Small intestine (tissue), 7 donors: ENCODE measurements around the gene AOPEP. TPM values are rescaled to one million over a fixed set of nuclear protein-coding genes. Genes with fewer than 3 reads are reported as not detected.

Source experiments
- DNase-seq, 2 donors: peaks; one replicate each; pipeline versions ENCODE4 v3.0.0 to v3.0.0-alpha.2; 2013
- FAIRE-seq: peaks from 2 replicates; lab custom pipeline; 2012; peaks lifted over from hg19 to GRCh38; lab: Jason Lieb, UNC
- H3K27ac ChIP-seq, 3 donors: one replicate each; pipeline ENCODE4 v1.5.1; 2013; ENCODE audit warnings: low read length in 2 of 3, mild to moderate bottlenecking in 2 of 3, control low read depth in 1 of 3, inconsistent platforms in 1 of 3, low read depth in 1 of 3, moderate library complexity in 1 of 3
- H3K27me3 ChIP-seq, 3 donors: one replicate each; pipeline ENCODE4 v1.6.1; 2013; ENCODE audit warnings: low read length in 3 of 3, inconsistent platforms in 1 of 3; ENCODE audit not compliant: control insufficient read depth in 3 of 3, insufficient read depth in 3 of 3
- H3K36me3 ChIP-seq, 3 donors: one replicate each; pipeline ENCODE4 v1.6.1; 2013; ENCODE audit warnings: low read length in 3 of 3, inconsistent platforms in 1 of 3, low read depth in 1 of 3, mild to moderate bottlenecking in 1 of 3, moderate library complexity in 1 of 3; ENCODE audit not compliant: control insufficient read depth in 3 of 3, insufficient read depth in 2 of 3
- H3K4me1 ChIP-seq, 3 donors: one replicate each; pipeline ENCODE4 v1.6.1; 2013; ENCODE audit warnings: low read length in 2 of 3, inconsistent platforms in 1 of 3, low read depth in 1 of 3, mild to moderate bottlenecking in 1 of 3, moderate library complexity in 1 of 3; ENCODE audit not compliant: control insufficient read depth in 3 of 3, insufficient read depth in 2 of 3
- H3K4me3 ChIP-seq, 3 donors: one replicate each; pipeline ENCODE4 v1.5.1; 2013; ENCODE audit warnings: low read length in 3 of 3, control low read depth in 1 of 3, inconsistent platforms in 1 of 3, low read depth in 1 of 3, mild to moderate bottlenecking in 1 of 3, moderate library complexity in 1 of 3
- H3K9me3 ChIP-seq, 2 donors: one replicate each; pipeline ENCODE4 v1.6.1; 2013; ENCODE audit warnings: low read depth in 1 of 2, low read length in 1 of 2; ENCODE audit not compliant: control insufficient read depth in 2 of 2, insufficient read depth in 1 of 2
- WGBS, 3 donors: extraction: QIAGEN DNeasy Blood & Tissue Kit; methylation state at CpG; one replicate each; pipeline ENCODE4 v1.1.7; 2013; 5-methylcytosine and 5-hydroxymethylcytosine counted together
- polyA plus RNA-seq, 4 donors: library from polyadenylated mRNA; stranded (reverse) in 3 of 4; unstranded in 1 of 4; fragments of 200-250 nt in 3 of 4; fragments of 120-200 nt in 1 of 4; gene quantifications; one replicate each; pipeline versions ENCODE4 v1.2.1 to v1.2.3, GENCODE V29; 2013
- donor health status: healthy with polysubstance abuse.
- donor health status: control.
- donor health status: control.
- donor health status: Bipolar disorder and iron deficiency.
- donor health status: healthy.

AOPEP gene
- polyA plus RNA-seq, 4 donors = 26.3 to 34.7 (median 28.4) TPM

GRCh38 chr9:95107976-95108375, 381.5 kb downstream of the AOPEP start:
- peaks cover 4 to 75% (median 7%) of the 10 kb centered on the region in 3 donors for H3K36me3 ChIP-seq
- H3K27me3 ChIP-seq = no peaks in the 10 kb centered on the region
- peak overlapping the region in 1 of 3 donors; percentile 2 for H3K27ac ChIP-seq
- 88 to 95% (median 93%) methylated on average over 14 of the region's 14 CpGs for WGBS, 3 donors
- peaks cover 0 to under 1% (median 0%) of the 10 kb centered on the region in 3 donors for H3K4me1 ChIP-seq
- FAIRE-seq = no peak
- H3K4me3 ChIP-seq = no peak overlapping the region
- DNase-seq = no peak
- H3K9me3 ChIP-seq = no peaks in the 10 kb centered on the region

GRCh38 chr9:95108777-95109176, 382.3 kb downstream of the AOPEP start:
- Histone ChIP-seq H3K27ac (no peak overlapping the region), H3K9me3 (no peaks in the 10 kb centered on the region), H3K27me3 (no peaks in the 10 kb centered on the region), H3K4me3 (no peak overlapping the region), H3K36me3 (peaks cover 4 to 72% (median 8%) of the 10 kb centered on the region in 3 donors), H3K4me1 (no peaks in the 10 kb centered on the region)
- 95 to 99% (median 96%) methylated on average over 5 of the region's 5 CpGs for WGBS, 3 donors
- no peak for FAIRE-seq
- DNase-seq = no peak

GRCh38 chr9:95109456-95109855, 383.0 kb downstream of the AOPEP start:
- H3K4me1 ChIP-seq = no peaks in the 10 kb centered on the region
- no peak overlapping the region for H3K27ac ChIP-seq
- no peak for FAIRE-seq
- WGBS, 3 donors = 80 to 88% (median 86%) methylated on average over 8 of the region's 8 CpGs
- H3K27me3 ChIP-seq = no peaks in the 10 kb centered on the region
- H3K9me3 ChIP-seq = no peaks in the 10 kb centered on the region
- peaks cover 4 to 72% (median 8%) of the 10 kb centered on the region in 3 donors for H3K36me3 ChIP-seq
- no peak overlapping the region for H3K4me3 ChIP-seq
- DNase-seq = no peak

GRCh38 chr9:95110921-95111525, 384.5 kb downstream of the AOPEP start:
- Histone ChIP-seq H3K9me3 (no peaks in the 10 kb centered on the region), H3K36me3 (peaks cover 4 to 65% (median 5%) of the 10 kb centered on the region in 3 donors), H3K4me1 (no peaks in the 10 kb centered on the region), H3K27ac (no peak overlapping the region), H3K4me3 (no peak overlapping the region), H3K27me3 (no peaks in the 10 kb centered on the region)
- WGBS, 3 donors = 76 to 93% (median 86%) methylated on average over 14 of the region's 14 CpGs
- no peak for DNase-seq
- no peak for FAIRE-seq

- WGBS, 3 donors = 94 to 95% (median 95%) methylated on average over 11 of the region's 11 CpGs
- DNase-seq = no peak
- no peak overlapping the region for H3K27ac ChIP-seq
- FAIRE-seq = no peak
- no peak overlapping the region for H3K4me3 ChIP-seq
- H3K9me3 ChIP-seq = no peaks in the 10 kb centered on the region
- H3K36me3 ChIP-seq = peaks cover 4 to 65% (median 4%) of the 10 kb centered on the region in 3 donors
- no peaks in the 10 kb centered on the region for H3K27me3 ChIP-seq
- H3K4me1 ChIP-seq = no peaks in the 10 kb centered on the region
Measured at GRCh38 chr9:95111716-95112115, 385.2 kb downstream of the AOPEP start.

- no peak for FAIRE-seq
- Histone ChIP-seq H3K4me3 (no peak overlapping the region), H3K27ac (no peak overlapping the region), H3K4me1 (no peaks in the 10 kb centered on the region), H3K36me3 (peaks cover 0 to 56% (median 3%) of the 10 kb centered on the region in 3 donors), H3K27me3 (no peaks in the 10 kb centered on the region), H3K9me3 (no peaks in the 10 kb centered on the region)
- DNase-seq = no peak
- WGBS, 3 donors = 92 to 95% (median 93%) methylated on average over 12 of the region's 12 CpGs
Measured at GRCh38 chr9:95112436-95113280, 386.2 kb downstream of the AOPEP start.

GRCh38 chr9:95115104-95115503, 388.6 kb downstream of the AOPEP start:
- 96 to 98% (median 97%) methylated on average over 6 of the region's 6 CpGs for WGBS, 3 donors
- DNase-seq (no peak), FAIRE-seq (no peak)
- Histone ChIP-seq H3K4me1 (no peaks in the 10 kb centered on the region), H3K36me3 (peaks cover 0 to 43% (median 3%) of the 10 kb centered on the region in 3 donors), H3K9me3 (no peaks in the 10 kb centered on the region), H3K27ac (no peak overlapping the region), H3K27me3 (no peaks in the 10 kb centered on the region), H3K4me3 (no peak overlapping the region)

- DNase-seq = no peak
- no peak for FAIRE-seq
- Histone ChIP-seq H3K4me1 (no peaks in the 10 kb centered on the region), H3K36me3 (peaks cover 0 to 38% (median 3%) of the 10 kb centered on the region in 3 donors), H3K27ac (no peak overlapping the region), H3K9me3 (no peaks in the 10 kb centered on the region), H3K27me3 (no peaks in the 10 kb centered on the region), H3K4me3 (no peak overlapping the region)
- WGBS, 3 donors = 85 to 86% (median 86%) methylated on average over 11 of the region's 11 CpGs
Measured at GRCh38 chr9:95116002-95116807, 389.7 kb downstream of the AOPEP start.
